ENCODE data around the gene MAPK14.

Gene MAPK14

DNA sequence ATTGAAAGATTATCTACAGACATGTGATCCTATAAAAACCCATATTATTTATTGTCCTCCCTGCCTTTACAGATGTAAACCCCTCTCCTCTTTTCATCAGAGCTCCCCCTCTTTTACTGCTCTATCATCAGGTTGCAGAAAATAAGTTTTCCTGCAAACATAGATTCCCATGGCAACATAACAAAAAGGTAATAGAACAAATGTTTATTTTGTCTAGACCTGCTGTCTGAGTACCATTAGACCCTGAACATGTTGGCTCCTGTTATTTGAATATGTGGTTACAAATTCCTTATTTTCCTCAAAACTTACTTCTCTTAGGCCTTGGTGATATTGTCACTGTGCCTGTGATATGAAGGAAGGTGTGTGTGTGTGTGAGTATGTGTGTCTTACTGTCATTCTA is 11.5 kb downstream of the MAPK14 start:
- peaks cover under 1% of the 10 kb centered on the region for H3K4me1 ChIP-seq (ENCODE audit: control insufficient read depth, insufficient read depth, low read length)
- H3K36me3 ChIP-seq (ENCODE audit: control insufficient read depth, insufficient read depth, low read length): no peaks in the 10 kb centered on the region
- H3K9me3 ChIP-seq (ENCODE audit: control insufficient read depth, insufficient read depth, low read length): no peaks in the 10 kb centered on the region
- H3K4me3 ChIP-seq (ENCODE audit: low read depth, low read length): no peak overlapping the region
- H3K9ac ChIP-seq (ENCODE audit: low read depth, low read length): no peak overlapping the region
- no peaks in the 10 kb centered on the region for H3K27me3 ChIP-seq (ENCODE audit: control insufficient read depth, insufficient read depth, low read length)

GRCh38 chr6:36040958-36041357 is 13.3 kb downstream of the MAPK14 start:
- Histone ChIP-seq H3K36me3 (ENCODE audit: control insufficient read depth, insufficient read depth, low read length) (no peaks in the 10 kb centered on the region), H3K4me3 (ENCODE audit: low read depth, low read length) (no peak overlapping the region), H3K9ac (ENCODE audit: low read depth, low read length) (no peak overlapping the region), H3K9me3 (ENCODE audit: control insufficient read depth, insufficient read depth, low read length) (no peaks in the 10 kb centered on the region), H3K27me3 (ENCODE audit: control insufficient read depth, insufficient read depth, low read length) (no peaks in the 10 kb centered on the region), H3K4me1 (ENCODE audit: control insufficient read depth, insufficient read depth, low read length) (no peaks in the 10 kb centered on the region)

GRCh38 chr6:36042618-36043260 is 15.1 kb downstream of the MAPK14 start:
- Histone ChIP-seq H3K36me3 (ENCODE audit: control insufficient read depth, insufficient read depth, low read length) (no peaks in the 10 kb centered on the region), H3K4me3 (ENCODE audit: low read depth, low read length) (no peak overlapping the region), H3K27me3 (ENCODE audit: control insufficient read depth, insufficient read depth, low read length) (no peaks in the 10 kb centered on the region), H3K9ac (ENCODE audit: low read depth, low read length) (no peak overlapping the region), H3K9me3 (ENCODE audit: control insufficient read depth, insufficient read depth, low read length) (no peaks in the 10 kb centered on the region), H3K4me1 (ENCODE audit: control insufficient read depth, insufficient read depth, low read length) (no peaks in the 10 kb centered on the region)

DNA sequence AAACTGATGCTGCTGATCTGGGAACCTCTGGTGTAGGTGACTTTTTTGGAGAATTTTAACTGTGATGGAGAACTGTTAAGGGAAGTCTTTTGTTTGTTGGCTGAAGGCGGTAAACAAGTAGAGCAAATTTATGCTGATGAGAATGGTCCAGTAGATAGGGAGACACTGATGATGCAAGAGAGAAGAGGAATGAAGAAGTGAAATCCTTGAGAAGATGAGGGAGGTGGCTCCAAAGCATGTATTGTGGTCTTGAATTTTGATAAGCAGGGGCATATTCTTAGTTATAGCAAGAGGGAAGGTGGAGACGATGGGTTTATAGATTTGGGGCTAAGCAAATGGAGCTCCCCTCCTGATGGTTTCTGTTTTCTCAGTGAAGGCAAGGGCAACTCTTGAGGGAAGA is 22.0 kb downstream of the MAPK14 start:
- Histone ChIP-seq H3K36me3 (ENCODE audit: control insufficient read depth, insufficient read depth, low read length) (no peaks in the 10 kb centered on the region), H3K4me1 (ENCODE audit: control insufficient read depth, insufficient read depth, low read length) (no peaks in the 10 kb centered on the region), H3K4me3 (ENCODE audit: low read depth, low read length) (no peak overlapping the region), H3K9me3 (ENCODE audit: control insufficient read depth, insufficient read depth, low read length) (no peaks in the 10 kb centered on the region), H3K27me3 (ENCODE audit: control insufficient read depth, insufficient read depth, low read length) (no peaks in the 10 kb centered on the region), H3K9ac (ENCODE audit: low read depth, low read length) (no peak overlapping the region)

DNA sequence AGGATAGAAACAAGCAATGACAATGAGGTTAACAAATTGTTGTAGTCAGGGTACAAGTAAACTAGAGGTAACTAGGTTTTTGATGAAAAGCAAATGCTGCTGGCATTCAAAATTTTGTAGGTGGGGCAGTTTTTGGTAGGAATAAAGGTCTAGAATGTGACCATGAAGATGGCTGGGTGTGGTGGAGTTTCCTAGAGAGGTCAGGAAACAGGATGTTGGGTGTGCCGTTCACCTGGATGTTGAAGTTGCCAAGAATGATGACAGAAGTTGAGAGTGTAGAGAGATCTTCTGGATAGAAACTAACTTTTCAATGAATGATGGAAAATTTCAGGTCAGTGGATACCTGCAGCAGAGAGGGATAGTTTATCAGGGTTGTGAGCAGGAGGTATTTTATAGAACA is 22.7 kb downstream of the MAPK14 start:
- H3K4me1 ChIP-seq (ENCODE audit: control insufficient read depth, insufficient read depth, low read length): no peaks in the 10 kb centered on the region
- H3K36me3 ChIP-seq (ENCODE audit: control insufficient read depth, insufficient read depth, low read length): no peaks in the 10 kb centered on the region
- no peak overlapping the region for H3K4me3 ChIP-seq (ENCODE audit: low read depth, low read length)
- H3K27me3 ChIP-seq (ENCODE audit: control insufficient read depth, insufficient read depth, low read length): no peaks in the 10 kb centered on the region
- no peak overlapping the region for H3K9ac ChIP-seq (ENCODE audit: low read depth, low read length)
- no peaks in the 10 kb centered on the region for H3K9me3 ChIP-seq (ENCODE audit: control insufficient read depth, insufficient read depth, low read length)

GRCh38 chr6:36050947-36051710 is 23.5 kb downstream of the MAPK14 start:
- Histone ChIP-seq H3K36me3 (ENCODE audit: control insufficient read depth, insufficient read depth, low read length) (no peaks in the 10 kb centered on the region), H3K4me3 (ENCODE audit: low read depth, low read length) (no peak overlapping the region), H3K9me3 (ENCODE audit: control insufficient read depth, insufficient read depth, low read length) (no peaks in the 10 kb centered on the region), H3K9ac (ENCODE audit: low read depth, low read length) (no peak overlapping the region), H3K4me1 (ENCODE audit: control insufficient read depth, insufficient read depth, low read length) (no peaks in the 10 kb centered on the region), H3K27me3 (ENCODE audit: control insufficient read depth, insufficient read depth, low read length) (no peaks in the 10 kb centered on the region)

DNA sequence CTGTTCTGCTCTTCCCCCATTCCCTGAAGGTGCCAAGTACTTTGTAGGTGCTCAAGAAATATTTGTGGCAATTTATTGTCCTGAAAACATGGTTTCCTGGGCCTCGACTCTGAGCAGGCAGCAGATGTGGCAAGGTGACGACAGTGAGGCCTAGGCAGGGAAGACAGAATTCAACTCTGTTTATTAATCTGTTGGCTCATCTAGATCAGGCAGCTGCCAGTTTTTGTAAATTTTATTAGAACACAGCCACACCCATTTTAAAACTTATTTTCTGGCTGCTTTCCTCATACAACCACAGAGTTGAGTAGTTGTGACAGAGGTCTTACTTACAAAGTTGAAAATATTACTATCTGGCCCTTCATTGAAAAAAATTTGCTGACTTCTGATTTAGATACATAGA is 24.5 kb downstream of the MAPK14 start:
- Histone ChIP-seq H3K4me1 (ENCODE audit: control insufficient read depth, insufficient read depth, low read length) (no peaks in the 10 kb centered on the region), H3K27me3 (ENCODE audit: control insufficient read depth, insufficient read depth, low read length) (no peaks in the 10 kb centered on the region), H3K4me3 (ENCODE audit: low read depth, low read length) (no peak overlapping the region), H3K9me3 (ENCODE audit: control insufficient read depth, insufficient read depth, low read length) (no peaks in the 10 kb centered on the region), H3K36me3 (ENCODE audit: control insufficient read depth, insufficient read depth, low read length) (no peaks in the 10 kb centered on the region), H3K9ac (ENCODE audit: low read depth, low read length) (no peak overlapping the region)

- H3K4me3 ChIP-seq (ENCODE audit: low read depth, low read length): no peak overlapping the region
- H3K9me3 ChIP-seq (ENCODE audit: control insufficient read depth, insufficient read depth, low read length): no peaks in the 10 kb centered on the region
- no peaks in the 10 kb centered on the region for H3K27me3 ChIP-seq (ENCODE audit: control insufficient read depth, insufficient read depth, low read length)
- H3K4me1 ChIP-seq (ENCODE audit: control insufficient read depth, insufficient read depth, low read length): no peaks in the 10 kb centered on the region
- H3K36me3 ChIP-seq (ENCODE audit: control insufficient read depth, insufficient read depth, low read length): no peaks in the 10 kb centered on the region
- no peak overlapping the region for H3K9ac ChIP-seq (ENCODE audit: low read depth, low read length)
Observed at GRCh38 chr6:36053878-36054277, 26.3 kb downstream of the MAPK14 start.

DNA sequence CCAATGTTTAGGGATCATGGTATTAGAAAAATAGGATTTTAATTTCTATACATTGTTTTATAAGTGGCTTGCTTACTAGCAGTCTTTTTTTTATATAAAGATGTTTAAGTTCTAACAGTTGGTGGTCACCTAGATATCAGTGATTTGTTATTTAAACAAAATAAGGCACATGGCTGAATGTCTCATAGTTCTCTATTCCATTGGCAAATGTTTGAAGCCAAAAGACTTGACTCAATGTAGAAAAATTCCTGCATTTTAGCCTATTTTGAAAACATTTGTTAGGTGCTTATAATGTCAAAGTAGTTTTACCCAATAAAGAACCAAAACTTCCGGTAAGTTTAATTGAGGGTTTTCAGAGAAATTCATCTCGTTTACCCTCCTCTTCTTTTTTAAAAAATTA is 26.8 kb downstream of the MAPK14 start:
- Histone ChIP-seq H3K36me3 (ENCODE audit: control insufficient read depth, insufficient read depth, low read length) (no peaks in the 10 kb centered on the region), H3K27me3 (ENCODE audit: control insufficient read depth, insufficient read depth, low read length) (no peaks in the 10 kb centered on the region), H3K9me3 (ENCODE audit: control insufficient read depth, insufficient read depth, low read length) (no peaks in the 10 kb centered on the region), H3K4me1 (ENCODE audit: control insufficient read depth, insufficient read depth, low read length) (no peaks in the 10 kb centered on the region), H3K9ac (ENCODE audit: low read depth, low read length) (no peak overlapping the region), H3K4me3 (ENCODE audit: low read depth, low read length) (no peak overlapping the region)

GRCh38 chr6:36054956-36055355 is 27.3 kb downstream of the MAPK14 start:
- Histone ChIP-seq H3K36me3 (ENCODE audit: control insufficient read depth, insufficient read depth, low read length) (no peaks in the 10 kb centered on the region), H3K9me3 (ENCODE audit: control insufficient read depth, insufficient read depth, low read length) (no peaks in the 10 kb centered on the region), H3K27me3 (ENCODE audit: control insufficient read depth, insufficient read depth, low read length) (no peaks in the 10 kb centered on the region)

GRCh38 chr6:36056178-36056577 is 28.6 kb downstream of the MAPK14 start:
- Histone ChIP-seq H3K36me3 (ENCODE audit: control insufficient read depth, insufficient read depth, low read length) (no peaks in the 10 kb centered on the region), H3K9me3 (ENCODE audit: control insufficient read depth, insufficient read depth, low read length) (no peaks in the 10 kb centered on the region), H3K4me3 (ENCODE audit: low read depth, low read length) (no peak overlapping the region)

More at GRCh38 chr6:36054956-36055355, 27.3 kb downstream of the MAPK14 start:
- no peaks in the 10 kb centered on the region for H3K4me1 ChIP-seq (ENCODE audit: control insufficient read depth, insufficient read depth, low read length)
- no peak overlapping the region for H3K4me3 ChIP-seq (ENCODE audit: low read depth, low read length)
- no peak overlapping the region for H3K9ac ChIP-seq (ENCODE audit: low read depth, low read length)

GRCh38 chr6:36061236-36061635 is 33.6 kb downstream of the MAPK14 start:
- Histone ChIP-seq H3K27me3 (ENCODE audit: control insufficient read depth, insufficient read depth, low read length) (no peaks in the 10 kb centered on the region), H3K9me3 (ENCODE audit: control insufficient read depth, insufficient read depth, low read length) (no peaks in the 10 kb centered on the region), H3K4me3 (ENCODE audit: low read depth, low read length) (no peak overlapping the region), H3K9ac (ENCODE audit: low read depth, low read length) (no peak overlapping the region), H3K4me1 (ENCODE audit: control insufficient read depth, insufficient read depth, low read length) (no peaks in the 10 kb centered on the region), H3K36me3 (ENCODE audit: control insufficient read depth, insufficient read depth, low read length) (no peaks in the 10 kb centered on the region)

More at GRCh38 chr6:36056178-36056577, 28.6 kb downstream of the MAPK14 start:
- H3K27me3 ChIP-seq (ENCODE audit: control insufficient read depth, insufficient read depth, low read length): no peaks in the 10 kb centered on the region
- no peak overlapping the region for H3K9ac ChIP-seq (ENCODE audit: low read depth, low read length)
- no peaks in the 10 kb centered on the region for H3K4me1 ChIP-seq (ENCODE audit: control insufficient read depth, insufficient read depth, low read length)
